ENCODE results near the gene CCL2.

DNA sequence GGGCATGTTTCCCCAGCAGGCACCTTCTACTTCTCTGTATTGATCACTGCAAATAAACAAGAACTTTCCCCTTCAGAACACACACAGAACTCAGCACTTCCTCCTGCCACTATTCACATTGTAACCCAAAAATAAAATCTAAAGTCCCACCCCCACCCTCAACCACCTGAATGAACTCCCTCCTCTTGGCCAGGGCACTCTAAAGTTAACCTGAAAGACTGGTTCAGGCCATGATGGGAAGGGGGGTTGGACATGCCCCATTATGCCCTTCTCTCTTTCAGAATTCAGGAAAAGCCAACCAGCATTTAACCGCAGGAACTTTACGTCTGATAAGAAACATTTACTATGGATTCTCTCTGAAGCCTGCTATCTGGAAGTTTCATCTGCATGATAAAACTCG is 27.4 kb upstream of the CCL2 start:
- TF ChIP-seq NFRKB (IDR thresholded peaks at IDR 0.05): no peak
- no peak for TF ChIP-seq TARDBP (IDR thresholded peaks at IDR 0.05)
- TF ChIP-seq HDGF (IDR thresholded peaks at IDR 0.05; ENCODE audit: borderline replicate concordance): no peak
- no peak for TF ChIP-seq ZNF384 (IDR thresholded peaks at IDR 0.05)
- TF ChIP-seq ELF4 (IDR thresholded peaks at IDR 0.05): no peak
- TF ChIP-seq FOXK2 (IDR thresholded peaks at IDR 0.05): no peak
